ENCODE results near the gene PVRIG. TPM values are rescaled to one million over a fixed set of nuclear protein-coding genes. Genes with fewer than 3 reads are reported as not detected.

The PVRIG gene
- total RNA-seq, 2 experiments from 2014 or later, result 30.1 to 33.2 TPM

DNA sequence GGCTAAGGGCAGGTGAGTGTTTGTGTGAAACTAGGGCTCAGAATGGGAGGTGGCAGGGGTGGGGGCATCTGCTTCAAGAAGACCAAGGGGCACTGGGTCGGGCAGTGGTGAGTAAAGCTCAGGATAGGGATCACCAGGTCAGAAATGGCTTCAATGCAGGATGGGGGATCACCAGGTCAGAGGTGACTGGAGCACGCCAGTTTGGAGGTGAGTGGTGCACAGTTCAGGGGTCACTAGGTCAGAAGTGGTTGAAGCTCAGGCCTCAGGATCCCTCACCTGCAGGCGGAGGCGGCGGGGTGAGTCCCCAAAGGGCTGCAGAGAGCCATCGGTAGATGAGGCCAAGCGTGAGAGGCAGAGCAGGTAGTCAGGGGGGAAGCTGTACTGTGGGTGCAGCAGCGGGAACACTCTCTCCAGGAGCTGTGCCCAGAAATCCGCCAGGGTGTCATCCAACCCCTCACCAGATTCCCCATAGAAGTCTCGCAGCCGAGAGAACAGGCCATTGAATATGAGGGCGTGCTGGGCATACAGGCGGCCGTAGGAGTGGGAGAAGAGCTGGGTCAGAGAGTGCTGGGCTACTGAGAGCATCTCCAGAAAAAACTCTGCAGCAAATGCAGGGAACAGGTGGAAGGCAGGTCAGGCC, 44.3 kb upstream of the PVRIG start:
- peaks cover 57% of the 10 kb centered on the region for H3K4me1 ChIP-seq (ENCODE audit: insufficient read depth, low read length)
- H3K27me3 Mint-ChIP-seq, result no peaks in the 10 kb centered on the region
- H3K27ac Mint-ChIP-seq, result no peak overlapping the region
- H3K36me3 ChIP-seq (ENCODE audit: insufficient read depth, low read length), result no peaks in the 10 kb centered on the region
- no peaks in the 10 kb centered on the region for H3K36me3 Mint-ChIP-seq (ENCODE audit: low read depth)
- no peak overlapping the region for H3K27ac ChIP-seq (ENCODE audit: low read depth in 1 of 2, low read length in 2 of 2)
- TF ChIP-seq, protein P1, sequence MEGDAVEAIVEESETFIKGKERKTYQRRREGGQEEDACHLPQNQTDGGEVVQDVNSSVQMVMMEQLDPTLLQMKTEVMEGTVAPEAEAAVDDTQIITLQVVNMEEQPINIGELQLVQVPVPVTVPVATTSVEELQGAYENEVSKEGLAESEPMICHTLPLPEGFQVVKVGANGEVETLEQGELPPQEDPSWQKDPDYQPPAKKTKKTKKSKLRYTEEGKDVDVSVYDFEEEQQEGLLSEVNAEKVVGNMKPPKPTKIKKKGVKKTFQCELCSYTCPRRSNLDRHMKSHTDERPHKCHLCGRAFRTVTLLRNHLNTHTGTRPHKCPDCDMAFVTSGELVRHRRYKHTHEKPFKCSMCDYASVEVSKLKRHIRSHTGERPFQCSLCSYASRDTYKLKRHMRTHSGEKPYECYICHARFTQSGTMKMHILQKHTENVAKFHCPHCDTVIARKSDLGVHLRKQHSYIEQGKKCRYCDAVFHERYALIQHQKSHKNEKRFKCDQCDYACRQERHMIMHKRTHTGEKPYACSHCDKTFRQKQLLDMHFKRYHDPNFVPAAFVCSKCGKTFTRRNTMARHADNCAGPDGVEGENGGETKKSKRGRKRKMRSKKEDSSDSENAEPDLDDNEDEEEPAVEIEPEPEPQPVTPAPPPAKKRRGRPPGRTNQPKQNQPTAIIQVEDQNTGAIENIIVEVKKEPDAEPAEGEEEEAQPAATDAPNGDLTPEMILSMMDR (IDR thresholded peaks at IDR 0.05), result no peak
- no peak overlapping the region for H3K4me3 ChIP-seq (ENCODE audit: low read length)
- H3K9me3 Mint-ChIP-seq, result peaks cover 2% of the 10 kb centered on the region
- H3K9me3 ChIP-seq (ENCODE audit: control insufficient read depth in 1 of 2, insufficient read depth in 1 of 2, low read length in 2 of 2), result peaks cover 0 to 11% of the 10 kb centered on the region in 2 experiments
- no peak for ATAC-seq (ENCODE audit: poor library complexity)
- CTCF ChIA-PET, result interaction anchor here (1.1 kb wide), 1 partner anchor 42 kb away, joined by 3 read pairs; no protein-coding TSS in a partner anchor
- DNase-seq, result peak in 1 of 14 experiments; percentile 23
- POLR2A ChIA-PET, result interaction anchor here (8.9 kb wide), 1 partner anchor 9 kb away, joined by 109 read pairs; the partner anchor contains the start of gene GAL3ST4
- H3K27me3 ChIP-seq (ENCODE audit: control insufficient read depth in 1 of 2, insufficient read depth in 2 of 2, low read length in 2 of 2), result peaks cover 0 to 3% of the 10 kb centered on the region in 2 experiments
- intact Hi-C loops (cut with DNase I, micrococcal nuclease), result no loop called here
- H3K4me3 Mint-ChIP-seq, result peak overlapping the region; percentile 64
- peaks cover 40% of the 10 kb centered on the region for H3K4me1 Mint-ChIP-seq (ENCODE audit: low read depth)

DNA sequence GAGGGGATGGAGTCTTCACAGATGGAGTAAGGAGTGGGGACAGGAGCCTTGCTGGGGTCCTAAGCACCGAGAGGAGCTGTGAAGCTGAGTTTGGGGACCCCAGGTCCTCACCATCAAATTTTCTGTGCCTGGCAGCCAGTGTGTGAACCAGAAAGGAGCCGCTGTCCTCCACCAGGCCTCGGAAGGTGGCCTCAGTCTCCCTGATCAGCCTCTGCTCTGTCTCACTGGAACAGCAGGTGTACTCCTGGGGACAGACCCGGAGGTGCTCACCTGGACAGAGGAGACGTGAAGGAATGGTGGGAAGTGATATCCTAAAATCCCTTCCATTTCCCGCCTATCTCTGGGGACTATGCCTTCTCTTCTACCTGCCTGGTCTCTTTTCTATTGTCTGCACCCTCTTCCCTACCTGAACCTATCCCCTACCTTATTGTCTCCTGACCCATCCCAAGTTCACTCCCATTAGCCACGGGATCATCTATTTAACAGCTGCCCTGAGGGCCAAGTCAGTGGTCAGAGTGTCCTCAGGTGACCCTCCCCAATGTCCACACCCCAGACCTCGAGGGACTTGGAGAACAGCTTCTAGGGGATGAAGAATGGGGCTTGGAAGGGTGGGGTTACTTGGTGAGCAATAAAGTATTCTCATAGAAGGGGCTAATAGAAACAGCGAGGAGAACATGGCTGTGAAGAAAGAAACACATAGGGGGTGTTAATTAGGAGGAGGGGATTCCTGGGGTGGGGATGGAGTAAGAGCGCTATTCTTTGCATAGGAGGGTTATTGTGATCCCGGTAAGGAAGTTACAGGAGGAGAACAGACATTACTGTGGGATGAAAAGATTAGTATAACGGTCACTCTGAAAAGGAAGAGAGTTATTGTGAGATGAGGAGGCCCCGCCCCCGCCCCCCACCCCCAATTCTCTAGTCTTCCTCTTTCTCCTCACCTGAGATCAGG, 43.4 kb upstream of the PVRIG start:
- no peak overlapping the region for H3K27ac ChIP-seq (ENCODE audit: low read depth in 1 of 2, low read length in 2 of 2)
- intact Hi-C loops (cut with DNase I, micrococcal nuclease), result loop anchor here (1.0 to 2.0 kb wide), 4 partner anchors 14 to 28 kb away; partner anchors contain the start of genes LAMTOR4 (in 2 of the 2) and TRAPPC14 (in 1 of the 2)
- peak overlapping the region; percentile 82 for H3K4me3 Mint-ChIP-seq
- H3K9me3 Mint-ChIP-seq, result peaks cover 2% of the 10 kb centered on the region
- peaks cover 54% of the 10 kb centered on the region for H3K4me1 ChIP-seq (ENCODE audit: insufficient read depth, low read length)
- no peaks in the 10 kb centered on the region for H3K27me3 Mint-ChIP-seq
- no peaks in the 10 kb centered on the region for H3K36me3 Mint-ChIP-seq (ENCODE audit: low read depth)
- TF ChIP-seq, protein P1 (IDR thresholded peaks at IDR 0.05), result no peak
- peak overlapping the region; percentile 34 for H3K27ac Mint-ChIP-seq
- CTCF ChIA-PET, result interaction anchor here (1.1 to 1.3 kb wide), 2 partner anchors 44 to 50 kb away, joined by 3 read pairs; partner anchors contain the start of gene MBLAC1
- H3K4me3 ChIP-seq (ENCODE audit: low read length), result peak overlapping the region; percentile 70
- POLR2A ChIA-PET, result interaction anchor here (0.7 to 8.9 kb wide), 11 partner anchors 10 to 429 kb away, joined by 3 to 109 read pairs (median 6); partner anchors contain the start of genes FBXO24, GAL3ST4, LAMTOR4 and LRCH4
- ATAC-seq (ENCODE audit: poor library complexity) (no peak), DNase-seq (peak in 1 of 14 experiments; percentile 26)
- peaks cover 43% of the 10 kb centered on the region for H3K4me1 Mint-ChIP-seq (ENCODE audit: low read depth)
- H3K9me3 ChIP-seq (ENCODE audit: control insufficient read depth in 1 of 2, insufficient read depth in 1 of 2, low read length in 2 of 2), result peaks cover 0 to 16% of the 10 kb centered on the region in 2 experiments
- no peaks in the 10 kb centered on the region for H3K36me3 ChIP-seq (ENCODE audit: insufficient read depth, low read length)
- H3K27me3 ChIP-seq (ENCODE audit: control insufficient read depth in 1 of 2, insufficient read depth in 2 of 2, low read length in 2 of 2), result peaks cover 0 to 3% of the 10 kb centered on the region in 2 experiments
